SK-N-SH treated with all-trans-retinoic acid at 6 μM for 48 hours (cell line): Measurements from ENCODE around the gene IL1RN.

Experiments used
- ATAC-seq: fragments of 200-7000 bp; cut with Tn5 transposase; 3 replicates; pipeline ENCODE4 v1.9.1; 2020; ENCODE audit warnings: mild to moderate bottlenecking, moderate library complexity
- ARNTL ChIP-seq: fragments of 450-650 bp; formaldehyde crosslinking; IDR thresholded peaks from 2 replicates; pipeline ENCODE4 v1.5.0; 2020; ENCODE audit warnings: low read depth, mild to moderate bottlenecking, moderate library complexity, borderline replicate concordance
- BACH2 ChIP-seq: fragments of 250-450 bp; sonication (Bioruptor Pico); IDR thresholded peaks from 2 replicates; pipeline ENCODE4 v1.9.0; 2021; ENCODE audit warnings: mild to moderate bottlenecking, borderline replicate concordance
- CSDC2 ChIP-seq: fragments of 250-450 bp; sonication (Bioruptor Pico); IDR thresholded peaks from 2 replicates; pipeline ENCODE4 v1.5.0; 2020; ENCODE audit warnings: mild to moderate bottlenecking, moderate library complexity
- CSRNP3 ChIP-seq: fragments of 250-450 bp; sonication (Bioruptor Pico); IDR thresholded peaks from 2 replicates; pipeline ENCODE4 v1.5.1; 2021; ENCODE audit warnings: mild to moderate bottlenecking, moderate library complexity
- ESRRG ChIP-seq: fragments of 250-450 bp; sonication (Bioruptor Pico); IDR thresholded peaks from 2 replicates; pipeline ENCODE4 v1.6.1; 2021; ENCODE audit warnings: mild to moderate bottlenecking
- GLIS3 ChIP-seq: fragments of 250-450 bp; sonication (Bioruptor Pico); IDR thresholded peaks from 2 replicates; pipeline ENCODE4 v1.5.0; 2020; ENCODE audit warnings: mild to moderate bottlenecking, moderate library complexity
- ISL1 ChIP-seq: fragments of 250-450 bp; sonication (Bioruptor Pico); IDR thresholded peaks from 2 replicates; pipeline ENCODE4 v2.1.2; 2022; ENCODE audit warnings: mild to moderate bottlenecking, moderate library complexity
- OSR1 ChIP-seq: fragments of 250-450 bp; sonication (Bioruptor Pico); IDR thresholded peaks from 2 replicates; pipeline ENCODE4 v1.8.0; 2022; ENCODE audit warnings: moderate library complexity, mild to moderate bottlenecking, inconsistent platforms
- PPARA ChIP-seq: fragments of 250-450 bp; sonication (Bioruptor Pico); IDR thresholded peaks from 2 replicates; pipeline ENCODE4 v1.5.0; 2020; ENCODE audit warnings: mild to moderate bottlenecking, borderline replicate concordance
- RARB ChIP-seq: fragments of 250-450 bp; sonication (Bioruptor Pico); IDR thresholded peaks from 2 replicates; pipeline ENCODE4 v1.8.0; 2021; ENCODE audit warnings: mild to moderate bottlenecking, moderate library complexity
- SNAI2 ChIP-seq: fragments of 250-450 bp; sonication (Bioruptor Pico); IDR thresholded peaks from 2 replicates; pipeline ENCODE4 v1.5.0; 2020; ENCODE audit warnings: mild to moderate bottlenecking, moderate library complexity
- TCF4 ChIP-seq: fragments of 250-450 bp; sonication (Bioruptor Pico); IDR thresholded peaks from 2 replicates; pipeline ENCODE4 v1.8.0; 2021; ENCODE audit warnings: mild to moderate bottlenecking, moderate library complexity, borderline replicate concordance
- TOX ChIP-seq: fragments of 250-450 bp; sonication (Bioruptor Pico); IDR thresholded peaks from 2 replicates; pipeline ENCODE4 v1.8.0; 2021; ENCODE audit warnings: mild to moderate bottlenecking, moderate library complexity, borderline replicate concordance
- TSHZ2 ChIP-seq: fragments of 250-450 bp; sonication (Bioruptor Pico); IDR thresholded peaks from 2 replicates; pipeline ENCODE4 v1.5.0; 2020; ENCODE audit warnings: mild to moderate bottlenecking, moderate library complexity
- ZC3H10 ChIP-seq: fragments of 250-450 bp; sonication (Bioruptor Pico); IDR thresholded peaks from 2 replicates; pipeline ENCODE4 v1.5.1; 2021; ENCODE audit warnings: mild to moderate bottlenecking, moderate library complexity
- ZFP3 ChIP-seq: fragments of 250-450 bp; sonication (Bioruptor Pico); IDR thresholded peaks from 2 replicates; pipeline ENCODE4 v1.5.0; 2020; ENCODE audit warnings: mild to moderate bottlenecking, moderate library complexity
- ZFP30 ChIP-seq: fragments of 450-650 bp; formaldehyde crosslinking; IDR thresholded peaks from 2 replicates; pipeline ENCODE4 v1.5.0; 2022; ENCODE audit warnings: mild to moderate bottlenecking, moderate library complexity
- ZNF565 ChIP-seq: fragments of 450-650 bp; formaldehyde crosslinking; conservative IDR thresholded peaks from 2 replicates; pipeline ENCODE4 v1.5.0; 2020; ENCODE audit warnings: low read depth, mild to moderate bottlenecking, moderate library complexity
- ZNF70 ChIP-seq: fragments of 450-650 bp; formaldehyde crosslinking; IDR thresholded peaks from 2 replicates; pipeline ENCODE4 v1.5.0; 2020; ENCODE audit warnings: mild to moderate bottlenecking, moderate library complexity
- ZNF8 ChIP-seq: fragments of 450-650 bp; formaldehyde crosslinking; IDR thresholded peaks from 2 replicates; pipeline ENCODE4 v1.5.0; 2020; ENCODE audit warnings: mild to moderate bottlenecking, moderate library complexity
- TF ChIP-seq, protein P1 (sequence below): fragments of 250-450 bp; sonication (Bioruptor Pico); IDR thresholded peaks from 2 replicates; pipeline ENCODE4 v1.8.0; 2021; ENCODE audit warnings: low read depth, mild to moderate bottlenecking, moderate library complexity, borderline replicate concordance
- TF ChIP-seq, protein P2 (sequence below): fragments of 250-450 bp; sonication (Bioruptor Pico); IDR thresholded peaks from 2 replicates; pipeline ENCODE4 v1.8.0; 2020; ENCODE audit warnings: mild to moderate bottlenecking, moderate library complexity, borderline replicate concordance

Gene IL1RN

GRCh38 chr2:113174376-113174750 is 47.0 kb downstream of the IL1RN start:
- no peak for ATAC-seq
- TF ChIP-seq SNAI2: no peak
- no peak for TF ChIP-seq RARB (CRISPR knock-in tag)
- TF ChIP-seq ZNF565 (CRISPR knock-in tag): no peak
- no peak for TF ChIP-seq ZNF70
- TF ChIP-seq, protein P1, sequence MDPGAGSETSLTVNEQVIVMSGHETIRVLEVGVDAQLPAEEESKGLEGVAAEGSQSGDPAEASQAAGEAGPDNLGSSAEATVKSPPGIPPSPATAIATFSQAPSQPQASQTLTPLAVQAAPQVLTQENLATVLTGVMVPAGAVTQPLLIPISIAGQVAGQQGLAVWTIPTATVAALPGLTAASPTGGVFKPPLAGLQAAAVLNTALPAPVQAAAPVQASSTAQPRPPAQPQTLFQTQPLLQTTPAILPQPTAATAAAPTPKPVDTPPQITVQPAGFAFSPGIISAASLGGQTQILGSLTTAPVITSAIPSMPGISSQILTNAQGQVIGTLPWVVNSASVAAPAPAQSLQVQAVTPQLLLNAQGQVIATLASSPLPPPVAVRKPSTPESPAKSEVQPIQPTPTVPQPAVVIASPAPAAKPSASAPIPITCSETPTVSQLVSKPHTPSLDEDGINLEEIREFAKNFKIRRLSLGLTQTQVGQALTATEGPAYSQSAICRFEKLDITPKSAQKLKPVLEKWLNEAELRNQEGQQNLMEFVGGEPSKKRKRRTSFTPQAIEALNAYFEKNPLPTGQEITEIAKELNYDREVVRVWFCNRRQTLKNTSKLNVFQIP (CRISPR knock-in tag): no peak
- TF ChIP-seq, protein P2, sequence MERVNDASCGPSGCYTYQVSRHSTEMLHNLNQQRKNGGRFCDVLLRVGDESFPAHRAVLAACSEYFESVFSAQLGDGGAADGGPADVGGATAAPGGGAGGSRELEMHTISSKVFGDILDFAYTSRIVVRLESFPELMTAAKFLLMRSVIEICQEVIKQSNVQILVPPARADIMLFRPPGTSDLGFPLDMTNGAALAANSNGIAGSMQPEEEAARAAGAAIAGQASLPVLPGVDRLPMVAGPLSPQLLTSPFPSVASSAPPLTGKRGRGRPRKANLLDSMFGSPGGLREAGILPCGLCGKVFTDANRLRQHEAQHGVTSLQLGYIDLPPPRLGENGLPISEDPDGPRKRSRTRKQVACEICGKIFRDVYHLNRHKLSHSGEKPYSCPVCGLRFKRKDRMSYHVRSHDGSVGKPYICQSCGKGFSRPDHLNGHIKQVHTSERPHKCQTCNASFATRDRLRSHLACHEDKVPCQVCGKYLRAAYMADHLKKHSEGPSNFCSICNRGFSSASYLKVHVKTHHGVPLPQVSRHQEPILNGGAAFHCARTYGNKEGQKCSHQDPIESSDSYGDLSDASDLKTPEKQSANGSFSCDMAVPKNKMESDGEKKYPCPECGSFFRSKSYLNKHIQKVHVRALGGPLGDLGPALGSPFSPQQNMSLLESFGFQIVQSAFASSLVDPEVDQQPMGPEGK: no peak
- no peak for TF ChIP-seq ZFP3 (CRISPR knock-in tag)
- TF ChIP-seq TOX (CRISPR knock-in tag): no peak
- TF ChIP-seq ISL1 (CRISPR knock-in tag): no peak
- TF ChIP-seq ESRRG (CRISPR knock-in tag): no peak
- TF ChIP-seq OSR1 (CRISPR knock-in tag): no peak
- TF ChIP-seq CSRNP3 (CRISPR knock-in tag): no peak
- no peak for TF ChIP-seq PPARA (CRISPR knock-in tag)
- no peak for TF ChIP-seq GLIS3
- TF ChIP-seq TSHZ2 (CRISPR knock-in tag): no peak
- no peak for TF ChIP-seq ARNTL (CRISPR knock-in tag)
- no peak for TF ChIP-seq TCF4 (CRISPR knock-in tag)
- TF ChIP-seq BACH2 (CRISPR knock-in tag): no peak
- no peak for TF ChIP-seq ZFP30
- TF ChIP-seq, all 23 proteins: peak for 0

- no peak for TF ChIP-seq ARNTL (CRISPR knock-in tag)
- no peak for TF ChIP-seq CSDC2 (CRISPR knock-in tag)
- no peak for TF ChIP-seq ZC3H10
- no peak for TF ChIP-seq BACH2 (CRISPR knock-in tag)
- no peak for TF ChIP-seq ZNF8
- no peak for TF ChIP-seq GLIS3
- no peak for TF ChIP-seq ESRRG (CRISPR knock-in tag)
- ATAC-seq: no peak
Measured at GRCh38 chr2:113175042-113175628, 47.7 kb downstream of the IL1RN start.

GRCh38 chr2:113175736-113176695 is 48.6 kb downstream of the IL1RN start:
- TF ChIP-seq BACH2 (CRISPR knock-in tag) (no peak), TCF4 (CRISPR knock-in tag) (no peak), ZNF70 (no peak), CSDC2 (CRISPR knock-in tag) (no peak), ZFP3 (CRISPR knock-in tag) (no peak), GLIS3 (no peak), ZNF8 (no peak), ISL1 (CRISPR knock-in tag) (no peak), PPARA (CRISPR knock-in tag) (no peak), TOX (CRISPR knock-in tag) (no peak), OSR1 (CRISPR knock-in tag) (no peak), ZC3H10 (no peak)
- TF ChIP-seq, protein P2: no peak
- TF ChIP-seq, protein P1 (CRISPR knock-in tag): no peak
- TF ChIP-seq, all 23 proteins: peak for 0
- no peak for ATAC-seq
